WERI-Rb-1 (cell line): Measurements from ENCODE around the gene CALML6.

Experiments
- DNase-seq: peaks from one replicate; pipeline ENCODE4 v3.0.0-alpha.2; 2020
- H3K27ac ChIP-seq: fragments of 250-450 bp; sonication (Bioruptor Pico); 2 replicates; pipeline ENCODE4 v1.5.1; 2020; ENCODE audit warnings: mild to moderate bottlenecking, moderate library complexity
- H3K27me3 ChIP-seq: fragments of 250-450 bp; sonication (Bioruptor Pico); 2 replicates; pipeline ENCODE4 v1.5.1; 2021; ENCODE audit warnings: mild to moderate bottlenecking, low read depth, moderate library complexity; ENCODE audit not compliant: insufficient read depth, severe bottlenecking
- H3K36me3 ChIP-seq: fragments of 250-450 bp; sonication (Bioruptor Pico); 2 replicates; pipeline ENCODE4 v1.5.1; 2020; ENCODE audit warnings: mild to moderate bottlenecking, moderate library complexity
- H3K4me3 ChIP-seq: 2 replicates; pipeline ENCODE4 v1.5.1; 2011; ENCODE audit warnings: low read depth, mild to moderate bottlenecking, control low read depth, low read length
- H3K9me3 ChIP-seq: fragments of 250-450 bp; sonication (Bioruptor Pico); 2 replicates; pipeline ENCODE4 v1.5.1; 2021; ENCODE audit warnings: mild to moderate bottlenecking, moderate library complexity; ENCODE audit not compliant: severe bottlenecking
- CTCF ChIP-seq: IDR thresholded peaks from 2 replicates; pipeline ENCODE4 v1.5.1; 2011; ENCODE audit warnings: low read depth, mild to moderate bottlenecking, control low read depth, inconsistent platforms, low read length

CALML6 gene

DNA sequence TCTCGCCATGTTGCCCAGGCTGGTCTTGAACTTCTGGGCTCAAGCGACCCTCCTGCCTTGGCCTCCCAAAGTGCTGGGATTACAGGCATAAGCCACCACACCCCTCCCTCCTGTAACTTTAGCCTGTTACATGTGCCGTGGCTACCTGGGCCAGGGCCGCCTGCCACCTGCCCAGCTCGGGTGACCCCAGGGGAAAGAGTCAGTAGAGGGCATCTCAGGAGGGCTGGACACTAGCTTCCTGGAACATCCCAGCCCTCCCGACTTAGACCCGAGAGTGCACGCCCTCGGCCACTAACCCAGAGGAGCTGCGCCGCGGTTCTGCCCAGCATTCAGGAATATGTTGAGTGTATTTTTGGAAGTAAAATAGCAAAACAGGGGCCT, 44.4 kb downstream of the CALML6 start:
- no peak for DNase-seq
- H3K27me3 ChIP-seq = no peaks in the 10 kb centered on the region
- H3K9me3 ChIP-seq = no peaks in the 10 kb centered on the region
- H3K27ac ChIP-seq = no peak overlapping the region
- H3K36me3 ChIP-seq = no peaks in the 10 kb centered on the region
- H3K4me3 ChIP-seq = peak overlapping the region; percentile 25
- no peak for TF ChIP-seq CTCF

DNA sequence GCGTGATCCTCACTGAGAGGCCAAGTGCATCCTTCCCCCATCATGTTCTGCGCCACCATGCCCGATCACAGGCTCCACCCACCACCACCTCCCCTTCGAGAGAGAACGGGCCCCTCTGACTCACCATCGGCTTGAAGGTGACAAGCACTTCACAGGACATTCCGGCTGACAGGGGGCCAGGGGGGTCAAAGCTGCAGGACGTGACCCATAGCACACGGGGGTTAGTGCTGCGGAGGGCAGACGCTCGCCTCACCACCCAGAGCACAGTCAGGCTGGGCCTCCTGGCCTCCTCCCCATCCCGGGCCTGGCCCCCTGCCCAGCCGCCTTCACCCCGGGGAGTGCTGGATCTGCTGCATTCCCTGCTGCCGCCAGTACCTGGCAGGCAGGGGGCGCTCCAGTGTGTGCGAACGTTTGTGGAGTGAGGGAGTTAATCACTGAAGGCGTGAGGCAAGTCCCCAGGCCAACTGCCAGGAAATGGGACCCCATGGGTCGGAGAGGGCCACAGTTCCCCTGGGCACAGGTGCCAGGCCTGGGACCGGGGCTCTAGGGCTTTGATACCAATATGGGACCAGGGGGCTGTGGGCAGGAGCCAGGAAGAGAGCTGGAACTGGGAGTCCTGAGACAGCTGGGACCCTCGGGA, 44.9 kb downstream of the CALML6 start:
- no peaks in the 10 kb centered on the region for H3K27me3 ChIP-seq
- peak; percentile 93 for TF ChIP-seq CTCF
- peak overlapping the region; percentile 25 for H3K4me3 ChIP-seq
- no peak overlapping the region for H3K27ac ChIP-seq
- no peaks in the 10 kb centered on the region for H3K9me3 ChIP-seq
- no peaks in the 10 kb centered on the region for H3K36me3 ChIP-seq
- DNase-seq = peak; percentile 94

DNA sequence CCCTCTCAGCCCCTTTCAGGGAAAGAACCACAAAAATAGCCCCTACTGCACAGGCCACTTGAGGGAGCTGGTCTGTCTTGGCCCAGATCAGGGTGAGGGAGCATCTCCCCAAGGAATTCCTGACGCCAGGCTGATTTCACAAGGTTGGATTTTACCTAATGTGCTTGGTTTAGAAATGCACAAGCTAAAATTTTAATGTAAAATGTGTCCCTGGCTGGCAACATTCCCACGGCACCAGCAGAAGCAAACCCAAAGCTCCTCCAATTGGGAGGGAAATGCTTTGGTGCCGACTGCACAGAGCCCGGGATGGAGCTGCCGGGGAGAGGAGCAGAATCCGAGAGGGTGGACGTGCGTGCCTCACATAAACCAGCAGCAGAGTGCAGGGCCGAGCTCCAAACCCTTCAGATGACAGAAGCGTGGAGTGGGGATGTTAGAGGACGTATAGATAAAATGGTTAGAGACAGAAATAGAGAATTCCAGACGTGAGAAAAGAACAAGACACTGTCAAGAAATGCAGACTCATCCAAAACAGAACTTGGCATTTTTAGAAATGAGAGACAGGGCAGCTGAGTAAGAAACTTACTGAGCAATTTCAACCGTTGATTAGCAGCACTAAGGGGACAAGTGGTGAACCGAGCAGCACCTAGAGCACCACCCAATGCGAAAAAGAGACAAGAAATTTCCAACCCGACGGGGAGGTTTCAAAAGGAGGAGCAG, 45.6 kb downstream of the CALML6 start:
- no peak for TF ChIP-seq CTCF
- H3K27me3 ChIP-seq = no peaks in the 10 kb centered on the region
- H3K4me3 ChIP-seq = no peak overlapping the region
- H3K9me3 ChIP-seq = no peaks in the 10 kb centered on the region
- no peak for DNase-seq
- H3K36me3 ChIP-seq = no peaks in the 10 kb centered on the region
- no peak overlapping the region for H3K27ac ChIP-seq

GRCh38 chr1:1962752-1963151, 47.7 kb downstream of the CALML6 start:
- H3K27ac ChIP-seq = no peak overlapping the region
- H3K36me3 ChIP-seq = no peaks in the 10 kb centered on the region
- no peak for DNase-seq
- no peaks in the 10 kb centered on the region for H3K9me3 ChIP-seq
- H3K4me3 ChIP-seq = no peak overlapping the region
- no peaks in the 10 kb centered on the region for H3K27me3 ChIP-seq
- TF ChIP-seq CTCF = no peak

DNA sequence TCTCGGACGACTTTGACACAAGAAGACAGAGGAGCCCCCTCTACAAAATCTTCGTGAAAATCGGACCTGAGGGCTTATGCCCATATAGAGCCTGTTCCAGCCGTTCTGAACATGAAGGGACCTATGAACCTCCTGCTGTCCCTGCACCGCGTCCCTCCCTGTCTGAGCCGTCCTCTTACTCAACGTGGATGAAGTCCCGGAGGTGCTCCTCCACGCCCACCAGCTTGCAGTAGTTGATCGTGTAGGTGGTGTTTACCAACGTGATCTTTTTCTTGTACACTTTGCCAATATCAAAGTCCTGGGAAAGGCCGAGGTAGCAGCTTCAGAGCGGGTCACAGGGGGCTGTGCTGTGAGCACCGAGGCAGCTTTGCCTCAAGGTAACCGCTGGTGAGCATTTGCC, 48.5 kb downstream of the CALML6 start:
- DNase-seq = no peak
- Histone ChIP-seq H3K9me3 (no peaks in the 10 kb centered on the region), H3K27ac (no peak overlapping the region), H3K36me3 (no peaks in the 10 kb centered on the region), H3K4me3 (no peak overlapping the region), H3K27me3 (no peaks in the 10 kb centered on the region)
- no peak for TF ChIP-seq CTCF

DNA sequence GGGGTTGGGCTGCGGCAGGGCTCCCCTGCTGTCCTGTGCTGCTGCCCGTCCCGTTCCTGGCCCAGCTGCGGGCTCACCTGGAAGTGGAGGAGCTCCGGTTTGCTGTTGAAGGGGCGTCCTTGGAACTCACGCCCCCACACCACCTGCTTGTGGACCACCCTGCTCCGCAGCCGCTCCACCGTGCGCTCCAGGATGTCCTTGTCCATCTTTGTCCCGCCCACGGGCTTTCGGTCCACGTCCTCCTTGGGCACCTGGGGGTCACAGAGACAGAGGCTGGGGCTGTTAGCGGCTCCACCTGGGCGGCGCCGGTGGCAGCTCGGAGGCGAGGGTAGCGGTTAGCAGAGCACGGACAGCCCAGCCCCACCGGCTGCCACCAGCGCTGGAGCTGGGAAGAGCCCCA, 49.8 kb downstream of the CALML6 start:
- DNase-seq = no peak
- no peak for TF ChIP-seq CTCF
- Histone ChIP-seq H3K27me3 (no peaks in the 10 kb centered on the region), H3K27ac (no peak overlapping the region), H3K36me3 (no peaks in the 10 kb centered on the region), H3K9me3 (no peaks in the 10 kb centered on the region), H3K4me3 (no peak overlapping the region)
